AG04449 (cell line): ENCODE data around the gene OPA3.
A peak's percentile ranks its signal among the peaks of the same experiment; 100 is the strongest.

Experiments used
- CTCF ChIA-PET: fragments of 350-600 bp; formaldehyde crosslinking; extraction: SDS; loops from one replicate; lab custom pipeline; 2021; ENCODE audit warnings: antibody characterized with exemption; lab: Yijun Ruan, JAX
- POLR2A ChIA-PET: fragments of 400-600, 350-600 bp; formaldehyde crosslinking; extraction: SDS; loops from one replicate; lab custom pipeline; 2020; ENCODE audit warnings: antibody characterized with exemption, inconsistent platforms; lab: Yijun Ruan, JAX
- DNase-seq: peaks from one replicate; pipeline ENCODE4 v3.0.0-alpha.2; 2010; ENCODE audit warnings: low read depth, low spot score
- H3K4me3 ChIP-seq: 2 replicates; pipeline ENCODE4 v1.5.1; 2011; ENCODE audit warnings: low read depth, mild to moderate bottlenecking, control low read depth, low read length
- TF ChIP-seq, protein P1 (sequence below): IDR thresholded peaks from one replicate; pipeline ENCODE4 v1.5.1; 2011; ENCODE audit warnings: mild to moderate bottlenecking, moderate library complexity, low read length, control low read depth, inconsistent platforms; ENCODE audit not compliant: insufficient read depth; ENCODE audit errors: missing control alignments

Gene OPA3

DNA sequence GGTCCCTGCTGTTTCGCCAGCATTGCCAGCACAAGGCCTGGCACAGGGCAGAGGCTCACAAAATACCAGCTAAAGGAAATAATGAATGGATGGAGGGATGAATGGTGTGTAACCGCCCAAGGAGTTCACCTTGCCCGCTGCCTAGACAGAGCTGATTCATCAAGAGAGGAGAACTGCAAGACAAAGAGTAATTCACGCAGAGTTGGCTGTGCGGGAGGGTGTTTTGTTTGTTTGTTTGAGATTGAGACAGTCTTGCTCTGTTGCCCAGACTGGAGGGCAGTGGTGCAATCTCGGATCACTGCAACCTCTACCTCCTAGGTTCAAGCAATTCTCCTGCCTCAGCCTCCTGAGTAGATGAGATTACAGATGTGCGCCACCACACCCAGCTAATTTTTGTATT lies 3.0 kb downstream of the OPA3 start:
- H3K4me3 ChIP-seq = no peak overlapping the region
- POLR2A ChIA-PET = no interaction called here
- CTCF ChIA-PET = interaction anchor here (1.0 kb wide), 1 partner anchor 12 kb away, joined by 4 read pairs; no protein-coding TSS in a partner anchor
- no peak for DNase-seq
- TF ChIP-seq, protein P1, sequence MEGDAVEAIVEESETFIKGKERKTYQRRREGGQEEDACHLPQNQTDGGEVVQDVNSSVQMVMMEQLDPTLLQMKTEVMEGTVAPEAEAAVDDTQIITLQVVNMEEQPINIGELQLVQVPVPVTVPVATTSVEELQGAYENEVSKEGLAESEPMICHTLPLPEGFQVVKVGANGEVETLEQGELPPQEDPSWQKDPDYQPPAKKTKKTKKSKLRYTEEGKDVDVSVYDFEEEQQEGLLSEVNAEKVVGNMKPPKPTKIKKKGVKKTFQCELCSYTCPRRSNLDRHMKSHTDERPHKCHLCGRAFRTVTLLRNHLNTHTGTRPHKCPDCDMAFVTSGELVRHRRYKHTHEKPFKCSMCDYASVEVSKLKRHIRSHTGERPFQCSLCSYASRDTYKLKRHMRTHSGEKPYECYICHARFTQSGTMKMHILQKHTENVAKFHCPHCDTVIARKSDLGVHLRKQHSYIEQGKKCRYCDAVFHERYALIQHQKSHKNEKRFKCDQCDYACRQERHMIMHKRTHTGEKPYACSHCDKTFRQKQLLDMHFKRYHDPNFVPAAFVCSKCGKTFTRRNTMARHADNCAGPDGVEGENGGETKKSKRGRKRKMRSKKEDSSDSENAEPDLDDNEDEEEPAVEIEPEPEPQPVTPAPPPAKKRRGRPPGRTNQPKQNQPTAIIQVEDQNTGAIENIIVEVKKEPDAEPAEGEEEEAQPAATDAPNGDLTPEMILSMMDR = no peak

DNA sequence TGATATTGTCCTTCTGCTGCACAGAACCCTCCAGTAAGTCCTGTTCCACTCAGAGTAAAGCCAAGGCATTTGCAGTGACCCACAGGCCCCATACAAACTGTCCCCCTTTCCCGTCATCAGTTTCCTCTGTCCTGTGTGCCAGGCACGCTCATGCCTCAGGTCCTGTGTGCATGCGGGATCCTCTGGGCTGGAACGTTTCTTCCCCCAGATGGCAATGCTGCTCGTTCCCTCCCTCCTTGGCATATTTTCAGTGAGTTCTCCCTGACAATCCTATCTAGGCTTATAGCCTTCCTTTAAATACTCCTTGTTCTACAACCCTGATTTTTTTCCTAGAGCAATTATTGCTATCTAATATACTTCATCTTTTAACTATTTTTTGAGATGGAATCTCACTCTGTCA lies 5.7 kb downstream of the OPA3 start:
- ChIA-PET CTCF (no interaction called here), POLR2A (no interaction called here)
- DNase-seq = no peak
- H3K4me3 ChIP-seq = no peak overlapping the region
- TF ChIP-seq, protein P1 = no peak

DNA sequence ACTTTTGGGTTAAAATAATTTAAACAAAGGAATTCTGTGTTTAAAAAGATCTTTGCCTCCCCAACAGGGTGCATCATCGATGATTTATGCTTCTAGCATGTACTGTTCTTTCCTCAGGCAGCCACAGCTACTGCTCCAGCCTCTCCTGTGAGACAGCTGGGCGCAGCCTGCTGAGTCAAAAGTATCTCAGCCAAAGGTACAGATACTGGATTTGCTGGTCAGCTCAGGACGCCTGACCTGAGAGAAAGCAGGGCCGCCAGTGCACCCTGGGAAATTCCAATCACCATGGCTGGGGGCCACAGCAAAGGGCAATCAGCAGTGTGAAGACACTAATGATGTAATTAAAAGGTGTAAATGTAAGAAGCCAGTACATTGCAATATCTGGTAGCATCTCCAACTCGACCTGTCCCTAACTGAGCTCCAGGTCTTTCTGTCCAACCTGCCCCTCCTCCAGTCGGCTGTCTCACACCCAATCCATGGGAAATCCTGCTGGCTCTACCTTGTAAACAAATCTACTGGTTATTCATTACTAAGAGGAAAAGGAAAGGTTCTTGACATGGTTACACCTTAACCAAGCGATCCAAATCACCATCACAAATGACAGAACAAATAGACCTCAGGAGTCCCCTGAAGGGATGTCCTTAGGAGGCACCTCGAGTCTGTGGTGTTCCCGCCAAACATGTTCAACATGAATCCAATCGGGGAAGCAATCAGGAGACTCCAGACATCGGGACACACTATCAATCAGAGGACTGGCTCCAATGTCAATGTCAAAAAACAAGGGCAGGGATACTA lies 7.3 kb downstream of the OPA3 start:
- POLR2A ChIA-PET = interaction anchor here (0.5 to 1.0 kb wide), 3 partner anchors 8 to 78 kb away, joined by 3 to 4 read pairs (median 3); no protein-coding TSS in a partner anchor
- TF ChIP-seq, protein P1 = no peak
- CTCF ChIA-PET = interaction anchor here (0.8 to 2.1 kb wide), 6 partner anchors 9 to 92 kb away, joined by 3 to 8 read pairs (median 4); no protein-coding TSS in a partner anchor
- no peak overlapping the region for H3K4me3 ChIP-seq
- DNase-seq = peak; percentile 53

DNA sequence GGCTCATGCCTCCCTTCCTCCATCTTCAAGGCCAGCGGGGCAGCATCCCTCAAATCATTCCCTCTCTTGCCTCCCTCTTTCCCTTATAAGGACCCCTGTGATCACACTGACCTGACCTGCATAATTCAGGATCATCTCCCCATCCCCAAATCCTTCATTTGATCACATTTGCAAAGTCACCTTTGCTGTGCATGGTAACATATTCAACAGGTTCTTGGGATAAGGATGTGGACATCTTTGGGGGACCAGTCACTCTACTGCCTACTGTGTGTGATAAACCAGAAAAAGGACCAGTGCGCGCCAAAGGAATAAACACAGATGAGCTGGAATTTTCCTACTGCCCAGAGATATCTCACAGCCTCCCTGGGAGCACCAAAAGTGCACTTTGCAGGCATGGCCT lies 7.9 kb downstream of the OPA3 start:
- TF ChIP-seq, protein P1 = no peak
- ChIA-PET CTCF (interaction anchor here (0.8 to 2.1 kb wide), 6 partner anchors 9 to 91 kb away, joined by 3 to 8 read pairs (median 4); no protein-coding TSS in a partner anchor), POLR2A (interaction anchor here (0.9 to 1.0 kb wide), 2 partner anchors 9 to 66 kb away, joined by 3 to 4 read pairs; no protein-coding TSS in a partner anchor)
- no peak for DNase-seq
- no peak overlapping the region for H3K4me3 ChIP-seq

DNA sequence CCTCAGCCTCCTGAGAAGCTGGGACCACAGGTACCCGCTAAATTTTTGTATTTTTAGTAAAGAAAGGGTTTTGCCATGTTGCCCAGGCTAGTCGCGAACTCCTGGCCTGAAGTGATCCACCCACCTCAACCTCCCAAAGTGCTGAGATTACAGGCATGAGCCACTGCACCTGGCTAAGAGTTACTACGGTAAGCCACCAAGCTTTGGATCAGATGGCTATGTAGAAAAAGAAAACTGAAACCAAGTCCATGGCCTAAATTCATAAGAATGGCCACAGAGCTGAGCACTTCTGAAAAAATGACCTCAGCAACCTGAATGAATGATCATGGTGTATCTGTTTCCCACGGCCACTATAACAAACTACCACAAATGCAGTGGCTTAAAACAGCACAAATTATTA lies 9.4 kb downstream of the OPA3 start:
- no peak overlapping the region for H3K4me3 ChIP-seq
- ChIA-PET POLR2A (no interaction called here), CTCF (interaction anchor here (0.9 to 2.1 kb wide), 2 partner anchors 67 to 68 kb away, joined by 3 to 8 read pairs; no protein-coding TSS in a partner anchor)
- TF ChIP-seq, protein P1 = no peak
- DNase-seq = no peak

DNA sequence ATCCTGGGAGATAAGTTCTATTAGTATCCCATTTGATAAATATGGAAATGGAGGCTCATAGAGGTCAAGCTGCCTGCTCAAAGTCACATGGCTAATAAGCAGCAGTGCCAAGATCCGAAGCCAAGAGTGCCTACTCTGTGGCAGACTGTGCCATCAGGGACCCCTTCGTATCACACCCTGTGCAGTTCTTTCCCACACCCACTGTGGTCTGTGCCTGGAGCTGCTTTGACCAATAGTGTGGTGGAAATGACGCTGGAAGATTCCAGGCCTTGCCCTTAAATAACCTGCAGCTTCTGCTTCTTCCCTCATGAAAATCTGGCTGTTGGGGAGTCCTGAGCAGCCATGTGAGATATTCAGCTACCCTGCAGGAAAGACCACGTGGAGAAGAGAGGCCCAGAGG lies 10.1 kb downstream of the OPA3 start:
- ChIA-PET POLR2A (no interaction called here), CTCF (interaction anchor here (0.8 to 0.9 kb wide), 2 partner anchors 25 to 69 kb away, joined by 3 read pairs; no protein-coding TSS in a partner anchor)
- no peak overlapping the region for H3K4me3 ChIP-seq
- TF ChIP-seq, protein P1 = no peak
- DNase-seq = no peak
